Stimulated activated CD8-positive, alpha-beta memory T cell treated with anti-CD3 and anti-CD28 coated beads, Interleukin-7, amount 100 ng/mL, for 24 hours (primary cell): ENCODE data around the gene TXNL4A.
"Not testable (repeated sequence)": the region's sequence is repeated elsewhere in the genome, so short reads cannot be mapped to it uniquely, and the experiment has no call there.

Source experiments
- DNase-seq: peaks from one replicate; pipeline ENCODE4 v3.0.0-alpha.2; 2020; ENCODE audit warnings: low read depth

The TXNL4A gene

GRCh38 chr18:79988451-79989194 lies at the start of gene TXNL4A:
TXNL4A (minus strand) TSS chr18:79988563; CDS start chr18:79988392, 171 bp downstream.
- DNase-seq, result peak; percentile 69

- DNase-seq, result no peak
Measured at GRCh38 chr18:80037300-80037699, 48.9 kb upstream of the TXNL4A start.

GRCh38 chr18:80035997-80036396 lies 47.6 kb upstream of the TXNL4A start:
- no peak for DNase-seq

GRCh38 chr18:80034852-80035406 lies 46.6 kb upstream of the TXNL4A start:
- DNase-seq, result no peak

- DNase-seq, result peak; percentile 100
Measured at GRCh38 chr18:80034068-80034851, 45.9 kb upstream of the TXNL4A start, which contains the start of gene RBFA. RBFA (plus strand) TSS chr18:80034434; CDS start chr18:80034496, 62 bp downstream.

- peak; percentile 31 for DNase-seq
Measured at GRCh38 chr18:80033181-80034067, 45.1 kb upstream of the TXNL4A start.

GRCh38 chr18:80029690-80030089 lies 41.3 kb upstream of the TXNL4A start:
- no peak for DNase-seq

- DNase-seq, result not testable (repeated sequence)
Measured at GRCh38 chr18:80027719-80028118, 39.4 kb upstream of the TXNL4A start.

- no peak for DNase-seq
Measured at GRCh38 chr18:80026363-80026762, 38.0 kb upstream of the TXNL4A start.

GRCh38 chr18:80023173-80023572 lies 34.8 kb upstream of the TXNL4A start:
- no peak for DNase-seq

- DNase-seq, result no peak
Measured at GRCh38 chr18:80022613-80023012, 34.2 kb upstream of the TXNL4A start.

- no peak for DNase-seq
Measured at GRCh38 chr18:80012714-80013113, 24.4 kb upstream of the TXNL4A start.

- not testable (repeated sequence) for DNase-seq
Measured at GRCh38 chr18:80011496-80012137, 23.3 kb upstream of the TXNL4A start.

GRCh38 chr18:80010551-80010906 lies 22.2 kb upstream of the TXNL4A start:
- no peak for DNase-seq

GRCh38 chr18:80009661-80010550 lies 21.5 kb upstream of the TXNL4A start:
- no peak for DNase-seq

- no peak for DNase-seq
Measured at GRCh38 chr18:80006724-80007123, 18.4 kb upstream of the TXNL4A start.

GRCh38 chr18:80004600-80005342 lies 16.4 kb upstream of the TXNL4A start:
- no peak for DNase-seq

GRCh38 chr18:80002468-80002867 lies 14.1 kb upstream of the TXNL4A start:
- no peak for DNase-seq

- DNase-seq, result no peak
Measured at GRCh38 chr18:80000877-80001276, 12.5 kb upstream of the TXNL4A start.

GRCh38 chr18:79999701-80000100 lies 11.3 kb upstream of the TXNL4A start:
- not testable (repeated sequence) for DNase-seq
